Kidney (tissue), 14 donors: ENCODE data around the gene SLC4A4. TPM values are rescaled to one million over a fixed set of nuclear protein-coding genes. Genes with fewer than 3 reads are reported as not detected.

Experiments used
- DNase-seq, 5 donors: peaks; one replicate each; pipeline ENCODE4 v3.0.0-alpha.2; 2013 to 2020
- FAIRE-seq: peaks from 2 replicates; lab custom pipeline; 2012; peaks lifted over from hg19 to GRCh38; lab: Jason Lieb, UNC
- H3K27ac ChIP-seq, 2 donors: one replicate each; pipeline ENCODE4 v1.7.0; 2013; ENCODE audit warnings: low read depth in 2 of 2, low read length in 2 of 2, inconsistent platforms in 1 of 2
- H3K27me3 ChIP-seq: one replicate; pipeline ENCODE4 v1.7.1; 2013; ENCODE audit warnings: low read length, inconsistent platforms; ENCODE audit not compliant: control insufficient read depth, insufficient read depth
- H3K36me3 ChIP-seq, 3 donors: one replicate each; pipeline versions ENCODE4 v1.7.0 to v1.7.1; 2013; ENCODE audit warnings: low read length in 3 of 3, control low read depth in 1 of 3, inconsistent platforms in 1 of 3; ENCODE audit not compliant: insufficient read depth in 3 of 3, control insufficient read depth in 2 of 3
- H3K4me1 ChIP-seq, 3 donors: one replicate each; pipeline versions ENCODE4 v1.7.0 to v1.7.1; 2013; ENCODE audit warnings: low read length in 3 of 3, inconsistent platforms in 1 of 3, low read depth in 1 of 3; ENCODE audit not compliant: control insufficient read depth in 2 of 3, insufficient read depth in 2 of 3
- H3K4me3 ChIP-seq, 3 donors: one replicate each; pipeline versions ENCODE4 v1.7.0 to v1.8.1; 2013; ENCODE audit warnings: low read length in 3 of 3, control low read depth in 1 of 3, inconsistent platforms in 1 of 3
- H3K9ac ChIP-seq, 3 donors: one replicate each; pipeline versions ENCODE4 v1.7.0 to v1.7.1; 2013; ENCODE audit warnings: low read length in 3 of 3, control low read depth in 1 of 3, inconsistent platforms in 1 of 3
- H3K9me3 ChIP-seq, 3 donors: one replicate each; pipeline versions ENCODE4 v1.7.0 to v1.7.1; 2013; ENCODE audit warnings: low read length in 3 of 3, control low read depth in 1 of 3, inconsistent platforms in 1 of 3; ENCODE audit not compliant: control insufficient read depth in 2 of 3, insufficient read depth in 1 of 3
- intact Hi-C: fragments of 100-400 bp; cut with DNase I; formaldehyde crosslinking; loops from one replicate; pipeline ENCODE4 v1.11.1; 2022
- polyA plus RNA-seq: library from polyadenylated mRNA; stranded (reverse); fragments of 350-450 nt; fragmentation: Illumina TruSeq; extraction: RNeasy Lipid Tissue Mini Kit (QIAGEN cat#74804); gene quantifications from one replicate; pipeline ENCODE4 v1.2.3, GENCODE V29; 2014; ENCODE audit warnings: low read depth, low replicate concordance; ENCODE audit not compliant: insufficient read depth
- total RNA-seq: library from RNA; stranded (reverse); fragmentation: NEBNext Ultra II Directional; extraction: Animal tissue kit (Norgen Biotek cat#: 25700); gene quantifications from one replicate; pipeline ENCODE4 v1.2.1, GENCODE V29; 2021
- TF ChIP-seq, protein P1 (sequence below): IDR thresholded peaks from 3 replicates; pipeline ENCODE4 v1.5.1; 2012; ENCODE audit warnings: mild to moderate bottlenecking, moderate library complexity, borderline replicate concordance; ENCODE audit not compliant: insufficient read depth; ENCODE audit errors: extremely low read depth
- donor health status: control.
- donor health status: control.
- donor health status: control.
- donor health status: control.
- donor health status: control.
- donor health status: DM: yes; HTN: yes; CAD: no.
- donor health status: Normal renal cell carcinoma (clear cell type).

SLC4A4 gene
- total and polyA plus RNA-seq, 2 donors from 2014 or later = 37.1 to 56.5 TPM

DNA sequence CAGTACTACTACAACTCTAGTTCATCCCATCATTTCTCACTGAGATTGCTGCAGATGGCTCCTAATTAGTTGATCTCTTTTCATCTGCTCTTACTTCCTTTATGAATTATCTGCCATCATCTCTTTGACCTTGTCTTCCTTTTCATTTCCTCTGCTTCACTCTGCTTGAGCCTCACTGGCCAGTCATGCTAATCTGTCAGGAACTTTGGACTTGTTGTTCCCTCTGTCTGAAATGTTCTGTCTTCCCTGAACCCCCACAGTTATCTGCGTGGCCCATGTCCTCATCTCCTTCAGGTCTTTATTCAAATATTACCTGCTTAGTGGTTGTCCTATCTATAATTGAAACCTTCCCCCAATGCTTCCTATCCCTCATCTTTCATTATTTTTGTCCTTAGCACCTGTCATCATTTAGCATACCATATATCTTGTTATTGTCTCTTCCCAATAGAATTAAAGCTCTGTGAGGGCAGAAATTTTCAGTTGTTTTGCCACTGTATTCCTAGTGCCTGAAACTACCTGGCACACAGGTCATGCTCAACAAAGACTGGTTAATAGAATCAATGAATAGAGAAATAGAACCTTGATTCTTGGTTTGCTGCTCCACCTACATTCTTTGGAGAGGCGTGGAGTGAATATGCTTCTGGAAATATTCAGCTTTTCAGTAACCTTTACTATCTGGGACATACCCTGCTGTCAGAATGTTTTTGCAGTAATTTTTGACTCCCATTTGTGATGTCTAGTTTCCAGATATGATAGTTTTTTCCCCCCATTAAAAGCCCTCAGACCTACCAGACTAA lies 5.0 kb downstream of the SLC4A4 start:
- Histone ChIP-seq H3K27ac (peak overlapping the region in 1 of 2 donors; percentile 15), H3K36me3 (no peaks in the 10 kb centered on the region), H3K4me1 (peaks cover 0 to 8% (median 0%) of the 10 kb centered on the region in 3 donors), H3K9ac (no peak overlapping the region), H3K9me3 (no peaks in the 10 kb centered on the region), H3K4me3 (peak overlapping the region in 2 of 3 donors; percentile 71 to 73), H3K27me3 (no peaks in the 10 kb centered on the region)
- FAIRE-seq = no peak
- no peak for DNase-seq
- intact Hi-C loops = no loop called here
- TF ChIP-seq, protein P1, sequence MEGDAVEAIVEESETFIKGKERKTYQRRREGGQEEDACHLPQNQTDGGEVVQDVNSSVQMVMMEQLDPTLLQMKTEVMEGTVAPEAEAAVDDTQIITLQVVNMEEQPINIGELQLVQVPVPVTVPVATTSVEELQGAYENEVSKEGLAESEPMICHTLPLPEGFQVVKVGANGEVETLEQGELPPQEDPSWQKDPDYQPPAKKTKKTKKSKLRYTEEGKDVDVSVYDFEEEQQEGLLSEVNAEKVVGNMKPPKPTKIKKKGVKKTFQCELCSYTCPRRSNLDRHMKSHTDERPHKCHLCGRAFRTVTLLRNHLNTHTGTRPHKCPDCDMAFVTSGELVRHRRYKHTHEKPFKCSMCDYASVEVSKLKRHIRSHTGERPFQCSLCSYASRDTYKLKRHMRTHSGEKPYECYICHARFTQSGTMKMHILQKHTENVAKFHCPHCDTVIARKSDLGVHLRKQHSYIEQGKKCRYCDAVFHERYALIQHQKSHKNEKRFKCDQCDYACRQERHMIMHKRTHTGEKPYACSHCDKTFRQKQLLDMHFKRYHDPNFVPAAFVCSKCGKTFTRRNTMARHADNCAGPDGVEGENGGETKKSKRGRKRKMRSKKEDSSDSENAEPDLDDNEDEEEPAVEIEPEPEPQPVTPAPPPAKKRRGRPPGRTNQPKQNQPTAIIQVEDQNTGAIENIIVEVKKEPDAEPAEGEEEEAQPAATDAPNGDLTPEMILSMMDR = no peak

DNA sequence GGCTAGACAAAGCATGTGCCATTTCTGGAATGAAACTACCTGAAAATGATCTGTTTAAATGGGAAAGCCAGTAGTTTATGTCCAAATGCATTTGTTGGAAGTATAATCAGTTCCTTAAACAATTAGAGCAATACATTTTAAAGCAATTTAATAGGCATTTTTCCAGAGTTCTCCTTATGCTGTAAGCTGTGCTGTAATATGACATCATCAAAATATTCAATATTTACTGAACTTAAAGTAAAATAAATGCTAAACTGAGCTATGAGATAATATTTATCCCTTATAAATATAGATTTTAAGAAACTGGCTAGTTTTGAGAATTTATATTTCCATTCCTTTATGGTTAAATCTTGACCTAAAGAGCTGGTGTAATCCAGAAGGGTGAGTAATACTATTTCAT lies 7.9 kb downstream of the SLC4A4 start:
- TF ChIP-seq, protein P1 = no peak
- H3K4me3 ChIP-seq = no peak overlapping the region
- no peak overlapping the region for H3K9ac ChIP-seq
- H3K27ac ChIP-seq = no peak overlapping the region
- H3K36me3 ChIP-seq = peaks cover 0 to 8% (median 0%) of the 10 kb centered on the region in 3 donors
- DNase-seq (no peak), FAIRE-seq (no peak)
- H3K27me3 ChIP-seq = no peaks in the 10 kb centered on the region
- H3K9me3 ChIP-seq = no peaks in the 10 kb centered on the region
- peaks cover 0 to 8% (median 0%) of the 10 kb centered on the region in 3 donors for H3K4me1 ChIP-seq
- intact Hi-C loops = no loop called here

DNA sequence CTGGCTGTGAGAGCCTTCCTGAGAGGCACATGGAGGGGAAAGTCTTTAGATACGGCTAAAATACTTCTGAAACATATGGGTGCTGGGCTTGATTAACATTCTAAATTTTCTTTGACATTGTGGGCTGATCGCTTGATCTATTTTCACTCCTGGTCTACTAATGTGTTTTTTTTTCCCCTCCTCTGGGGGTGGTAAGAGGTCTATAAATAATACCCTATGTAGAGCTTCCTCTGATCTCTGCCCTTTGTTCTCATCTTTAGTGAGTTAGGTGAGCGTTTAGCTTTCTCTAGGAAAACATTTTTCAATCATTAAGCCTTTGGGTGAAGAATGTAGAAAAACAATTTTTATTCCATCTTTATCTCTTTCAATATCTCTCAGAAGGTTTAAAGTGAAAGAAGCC lies 9.8 kb downstream of the SLC4A4 start:
- H3K27me3 ChIP-seq = no peaks in the 10 kb centered on the region
- FAIRE-seq (no peak), DNase-seq (no peak)
- TF ChIP-seq, protein P1 = no peak
- no peaks in the 10 kb centered on the region for H3K9me3 ChIP-seq
- no peak overlapping the region for H3K4me3 ChIP-seq
- H3K36me3 ChIP-seq = peaks cover 0 to 8% (median 0%) of the 10 kb centered on the region in 3 donors
- peaks cover 0 to 8% (median 0%) of the 10 kb centered on the region in 3 donors for H3K4me1 ChIP-seq
- H3K27ac ChIP-seq = no peak overlapping the region
- no peak overlapping the region for H3K9ac ChIP-seq
- intact Hi-C loops = no loop called here
